HG03139 (cell line): ENCODE measurements around the gene AKAP7.
"Not testable (repeated sequence)": the region's sequence is repeated elsewhere in the genome, so short reads cannot be mapped to it uniquely, and the experiment has no call there.

ENCODE experiments used
- ATAC-seq: cut with Tn5 transposase; IDR thresholded peaks from one replicate; pipeline ENCODE4 v1.9.1; 2021; ENCODE audit not compliant: unreplicated experiment

The AKAP7 gene

DNA sequence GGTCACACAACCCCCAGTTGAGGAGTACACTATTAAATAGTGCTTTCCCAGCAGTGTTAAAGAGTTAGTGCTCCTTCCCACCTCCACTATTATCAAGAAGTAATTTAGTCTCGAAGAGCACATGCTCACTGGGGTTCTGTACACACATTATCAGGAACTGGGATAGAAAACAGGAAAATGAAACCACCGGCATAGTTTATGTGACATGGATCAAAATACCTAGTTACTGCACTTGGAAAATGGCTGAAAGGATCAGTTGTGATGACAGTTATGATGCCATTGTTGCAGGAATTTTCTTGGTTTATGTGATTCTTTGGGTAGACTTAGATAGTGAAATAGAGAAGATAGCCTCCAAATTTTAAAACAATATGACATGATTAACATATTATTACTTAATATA is 152.9 kb downstream of the AKAP7 start:
- ATAC-seq, result no peak

DNA sequence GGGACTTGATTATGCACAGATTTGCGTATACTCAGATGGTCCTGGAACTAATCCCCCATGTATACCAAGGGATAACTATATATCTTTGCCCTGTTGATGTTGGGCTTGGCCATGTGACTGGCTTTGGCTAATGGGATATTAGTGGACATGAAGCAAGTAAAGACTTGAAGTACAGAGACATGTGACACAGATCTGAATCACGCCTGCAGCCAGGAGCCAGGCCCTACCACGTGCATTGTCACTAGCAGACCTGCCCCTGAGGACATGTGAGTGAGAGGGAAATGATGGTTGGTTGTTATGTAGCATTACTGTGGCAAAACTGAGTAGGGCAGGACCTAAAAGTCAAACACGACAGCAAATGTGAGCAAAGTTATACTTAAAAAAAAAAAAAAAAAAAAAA is 155.7 kb downstream of the AKAP7 start:
- ATAC-seq, result no peak

DNA sequence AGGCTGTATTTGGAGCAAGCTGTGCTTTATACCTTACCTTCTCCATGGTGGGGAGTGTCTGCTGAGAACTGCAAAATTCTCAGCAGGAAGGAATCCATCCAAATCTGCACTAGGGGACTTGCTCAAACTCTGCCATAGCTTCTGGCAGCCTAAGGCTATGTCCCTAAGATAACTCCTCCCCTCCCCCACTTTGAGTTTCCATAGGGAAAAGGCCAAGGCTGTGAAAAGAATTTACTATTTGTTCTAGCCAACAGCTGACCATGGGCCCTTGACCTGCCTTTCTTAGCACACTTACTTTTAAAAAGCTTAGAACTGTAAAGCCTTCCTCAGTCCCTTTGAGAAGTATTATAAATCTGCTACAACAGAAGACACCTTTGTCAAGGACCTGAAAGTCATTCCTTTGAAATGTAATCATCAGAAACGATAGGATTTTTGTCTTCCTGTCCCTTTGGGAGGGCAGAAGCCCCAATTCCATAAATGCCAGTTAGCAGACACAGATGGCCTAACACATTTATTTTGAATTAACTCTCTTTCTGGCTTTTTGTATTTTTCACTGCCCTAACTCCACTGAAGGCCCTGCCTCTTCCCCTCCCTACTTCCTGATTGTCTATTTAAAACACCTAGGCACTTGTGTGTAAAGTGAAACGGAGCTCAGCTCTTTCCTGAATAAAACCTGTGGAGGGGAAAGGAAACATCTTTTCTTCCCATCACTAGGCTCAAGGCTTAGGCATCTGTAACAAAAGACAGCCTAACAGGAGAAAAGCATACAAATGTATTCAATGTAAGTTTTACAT is 157.1 kb downstream of the AKAP7 start:
- no peak for ATAC-seq

DNA sequence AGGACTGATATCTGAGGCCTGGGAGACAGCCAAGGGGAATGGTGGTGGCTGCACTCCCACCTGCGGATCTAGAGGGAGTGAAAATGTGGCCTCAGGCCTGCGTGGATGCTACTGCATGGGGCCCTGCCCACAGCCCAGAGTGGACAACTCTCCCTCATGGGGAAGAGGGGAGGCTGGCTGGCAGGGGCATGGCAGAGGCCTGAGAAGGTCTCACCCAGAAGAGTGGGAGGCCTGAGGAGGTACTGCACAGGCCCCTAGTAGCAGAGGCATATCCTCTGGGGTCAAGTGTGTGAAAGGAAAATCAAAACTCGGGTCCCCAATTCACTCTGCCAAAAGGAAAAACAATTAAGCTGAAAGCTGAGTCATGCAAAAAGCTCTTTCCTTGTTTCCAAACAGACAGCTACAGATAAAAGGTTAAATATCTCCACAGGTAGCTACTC is 158.2 kb downstream of the AKAP7 start:
- no peak for ATAC-seq

GRCh38 chr6:131295081-131295480 is 159.8 kb downstream of the AKAP7 start:
- no peak for ATAC-seq

DNA sequence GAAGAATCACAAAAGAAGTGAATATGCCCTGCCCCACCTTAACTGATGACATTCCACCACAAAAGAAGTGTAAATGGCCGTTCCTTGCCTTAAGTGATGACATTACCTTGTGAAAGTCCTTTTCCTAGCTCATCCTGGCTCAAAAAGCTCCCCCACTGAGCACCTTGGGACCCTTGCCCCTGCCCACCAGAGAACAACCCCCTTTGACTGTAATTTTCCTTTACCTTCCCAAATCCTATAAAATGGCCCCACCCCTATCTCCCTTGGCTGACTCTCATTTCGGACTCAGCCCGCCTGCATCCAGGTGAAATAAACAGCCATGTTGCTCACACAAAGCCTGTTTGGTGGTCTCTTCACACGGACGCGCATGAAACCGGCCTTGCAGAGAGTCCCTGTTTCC is 165.6 kb downstream of the AKAP7 start:
- ATAC-seq, result not testable (repeated sequence)

DNA sequence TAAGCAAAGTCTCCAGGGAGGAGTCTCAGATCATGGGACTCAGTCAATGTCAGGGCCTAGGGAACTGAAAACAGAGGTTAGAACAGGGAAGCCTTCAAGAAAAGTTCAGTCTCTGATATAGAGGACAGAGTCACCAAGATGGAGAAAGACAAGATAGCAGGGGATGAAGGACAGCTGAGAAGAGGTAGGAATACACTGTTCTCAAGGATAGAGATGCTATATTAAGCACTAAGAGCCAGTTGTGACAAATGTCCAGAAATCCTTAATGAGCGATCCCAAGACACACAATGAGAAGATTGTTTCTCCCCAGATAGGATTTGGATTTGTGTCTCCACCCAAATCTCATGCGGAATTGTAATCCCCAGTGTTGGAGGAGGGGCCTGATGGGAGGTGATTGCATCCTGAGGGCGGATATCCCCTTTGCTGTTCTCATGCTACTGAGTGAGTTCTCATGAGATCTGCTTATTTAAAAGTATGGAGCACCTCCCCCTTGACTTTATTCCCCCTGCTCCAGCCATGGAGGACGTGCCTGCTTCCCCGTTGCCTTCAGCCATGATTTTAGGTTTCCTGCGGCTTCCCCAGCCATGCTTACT is 168.2 kb downstream of the AKAP7 start:
- no peak for ATAC-seq

DNA sequence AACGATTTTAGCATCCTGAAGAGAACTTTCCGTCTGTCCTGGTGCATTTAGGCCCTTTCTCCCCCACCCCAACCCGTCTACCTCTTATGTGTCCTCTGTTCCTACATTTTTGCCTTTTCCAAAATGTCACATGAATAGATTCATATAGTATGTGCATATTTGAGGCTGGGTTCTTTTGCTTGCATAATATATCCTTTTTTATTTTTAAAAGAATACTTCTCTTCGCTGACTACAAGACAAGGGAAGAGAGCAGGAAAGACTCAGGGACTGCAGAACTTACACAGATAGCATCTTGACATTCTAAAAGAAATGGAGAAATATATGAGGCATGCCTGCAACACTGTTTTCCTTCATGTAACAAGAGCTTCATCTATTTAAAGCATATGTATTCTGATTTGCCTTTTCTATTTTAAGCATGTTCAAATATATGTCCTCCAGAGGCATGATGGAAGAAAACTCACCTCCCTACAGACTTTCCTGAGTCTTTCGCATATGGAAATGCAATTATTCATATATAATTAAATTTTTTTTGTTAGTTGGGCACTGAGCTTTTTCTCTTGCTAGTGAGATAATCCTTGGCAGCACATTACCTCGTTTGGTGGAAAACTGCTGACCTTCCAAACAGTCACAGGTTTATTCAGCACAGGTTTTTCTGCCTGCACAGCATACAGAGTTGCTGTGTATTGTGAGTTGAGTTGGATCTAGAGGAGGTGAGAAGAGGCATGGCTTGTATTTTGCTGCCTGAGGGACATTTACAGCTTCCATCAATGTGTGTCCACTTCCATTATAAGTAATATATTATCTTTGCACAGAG is 170.0 kb downstream of the AKAP7 start:
- no peak for ATAC-seq

- ATAC-seq, result no peak
These were observed 174.2 kb downstream of the AKAP7 start for GRCh38 chr6:131309437-131309836.

DNA sequence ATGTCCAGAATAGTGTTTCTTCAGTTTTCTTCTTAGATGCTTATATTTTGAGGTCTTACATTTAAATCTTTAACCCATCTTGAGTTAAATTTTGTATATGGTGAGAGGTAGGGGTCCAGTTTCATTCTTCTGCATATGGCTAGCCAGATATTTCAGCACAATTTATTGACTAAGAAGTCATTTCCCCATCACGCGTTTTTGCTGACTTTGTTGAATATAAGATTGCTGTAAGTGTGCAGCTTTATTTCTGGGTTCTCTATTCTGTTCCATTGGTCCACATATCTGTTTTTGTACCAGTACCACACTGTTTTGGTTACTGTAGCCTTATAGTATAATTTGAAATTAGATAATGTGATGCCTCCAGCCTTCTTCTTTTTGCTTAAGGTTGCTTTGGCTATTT is 179.6 kb downstream of the AKAP7 start:
- no peak for ATAC-seq

DNA sequence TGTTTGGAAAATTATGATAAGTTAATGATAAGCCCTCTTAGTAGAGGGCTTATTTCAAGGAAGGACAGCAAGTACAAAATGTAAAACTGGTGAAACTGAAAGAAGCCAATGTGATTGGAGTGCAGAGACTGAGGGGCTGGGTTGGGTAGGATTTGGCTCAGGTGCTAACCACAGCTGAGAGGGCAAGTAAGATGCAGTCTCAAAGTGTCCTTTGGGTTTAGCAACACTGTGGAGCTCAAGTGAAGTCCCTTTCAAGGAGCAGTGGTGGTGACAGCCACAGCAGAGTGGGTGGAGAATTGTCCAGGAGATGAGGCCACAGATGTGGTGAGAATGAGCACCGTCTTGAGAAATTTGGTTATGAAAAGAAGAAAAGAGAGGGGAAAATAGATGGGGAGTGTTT is 181.4 kb downstream of the AKAP7 start:
- ATAC-seq, result no peak

GRCh38 chr6:131317516-131317915 is 182.2 kb downstream of the AKAP7 start:
- no peak for ATAC-seq

DNA sequence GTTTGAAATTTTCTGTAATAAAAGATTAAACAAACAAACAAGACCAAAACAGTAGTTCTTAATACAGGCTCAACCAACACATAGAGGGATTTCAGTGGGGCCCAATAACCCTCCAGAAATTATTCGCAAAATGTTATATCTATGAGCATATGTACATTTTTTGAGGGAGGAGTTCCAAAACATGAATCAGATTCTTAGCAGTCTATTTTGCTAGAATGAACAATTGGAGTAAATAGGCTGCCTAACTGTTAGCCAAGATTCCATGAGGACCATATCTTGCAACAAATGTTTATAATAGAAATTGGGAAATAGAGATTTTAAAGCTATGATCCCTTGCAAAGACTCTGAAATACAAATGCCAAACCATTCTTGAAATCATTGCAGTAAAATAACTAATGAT is 186.3 kb downstream of the AKAP7 start:
- no peak for ATAC-seq

- ATAC-seq, result no peak
These were observed 186.9 kb downstream of the AKAP7 start for GRCh38 chr6:131322125-131322524.

DNA sequence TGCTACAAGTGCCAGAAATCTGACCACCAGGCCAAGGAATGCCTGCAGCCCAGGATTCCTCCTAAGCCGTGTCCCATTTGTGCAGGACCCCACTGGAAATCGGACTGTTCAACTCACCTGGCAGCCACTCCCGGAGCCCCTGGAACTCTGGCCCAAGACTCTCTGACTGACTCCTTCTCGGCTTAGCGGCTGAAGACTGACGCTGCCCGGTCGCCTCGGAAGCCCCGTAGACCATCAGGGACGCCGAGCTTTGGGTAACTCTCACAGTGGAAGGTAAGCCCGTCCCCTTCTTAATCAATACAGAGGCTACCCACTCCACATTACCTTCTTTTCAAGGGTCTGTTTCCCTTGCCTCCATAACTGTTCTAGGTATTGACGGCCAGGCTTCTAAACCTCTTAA is 190.4 kb downstream of the AKAP7 start:
- ATAC-seq, result not testable (repeated sequence)

DNA sequence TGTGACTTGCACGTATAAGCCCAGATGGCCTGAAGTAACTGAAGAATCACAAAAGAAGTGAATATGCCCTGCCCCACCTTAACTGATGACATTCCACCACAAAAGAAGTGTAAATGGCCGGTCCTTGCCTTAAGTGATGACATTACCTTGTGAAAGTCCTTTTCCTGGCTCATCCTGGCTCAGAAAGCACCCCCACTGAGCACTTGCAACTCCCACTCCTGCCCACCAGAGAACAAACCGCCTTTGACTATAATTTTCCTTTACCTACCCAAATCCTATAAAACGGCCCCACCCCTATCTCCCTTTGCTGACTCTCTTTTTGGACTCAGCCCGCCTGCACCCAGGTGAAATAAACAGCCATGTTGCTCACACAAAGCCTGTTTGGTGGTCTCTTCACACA is 193.5 kb downstream of the AKAP7 start:
- ATAC-seq, result not testable (repeated sequence)

DNA sequence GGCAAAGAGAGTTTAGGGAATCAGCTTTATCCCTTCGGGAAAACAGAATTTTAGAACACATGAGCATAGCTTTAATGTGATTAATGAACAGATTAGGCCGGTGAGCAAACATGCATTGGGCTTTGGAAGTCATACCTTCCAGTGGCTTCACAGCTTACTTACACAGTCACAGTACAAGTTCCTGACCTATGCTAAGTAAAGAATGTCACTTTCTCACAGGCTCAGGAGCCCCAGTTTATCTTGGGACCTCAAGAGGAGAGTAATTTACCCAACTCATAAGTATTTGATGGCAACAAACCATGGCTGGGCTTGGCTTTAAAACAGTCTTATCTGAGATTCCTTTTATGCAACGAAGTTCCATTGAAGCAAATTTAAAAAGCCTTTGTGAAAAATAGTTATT is 195.9 kb downstream of the AKAP7 start:
- no peak for ATAC-seq

DNA sequence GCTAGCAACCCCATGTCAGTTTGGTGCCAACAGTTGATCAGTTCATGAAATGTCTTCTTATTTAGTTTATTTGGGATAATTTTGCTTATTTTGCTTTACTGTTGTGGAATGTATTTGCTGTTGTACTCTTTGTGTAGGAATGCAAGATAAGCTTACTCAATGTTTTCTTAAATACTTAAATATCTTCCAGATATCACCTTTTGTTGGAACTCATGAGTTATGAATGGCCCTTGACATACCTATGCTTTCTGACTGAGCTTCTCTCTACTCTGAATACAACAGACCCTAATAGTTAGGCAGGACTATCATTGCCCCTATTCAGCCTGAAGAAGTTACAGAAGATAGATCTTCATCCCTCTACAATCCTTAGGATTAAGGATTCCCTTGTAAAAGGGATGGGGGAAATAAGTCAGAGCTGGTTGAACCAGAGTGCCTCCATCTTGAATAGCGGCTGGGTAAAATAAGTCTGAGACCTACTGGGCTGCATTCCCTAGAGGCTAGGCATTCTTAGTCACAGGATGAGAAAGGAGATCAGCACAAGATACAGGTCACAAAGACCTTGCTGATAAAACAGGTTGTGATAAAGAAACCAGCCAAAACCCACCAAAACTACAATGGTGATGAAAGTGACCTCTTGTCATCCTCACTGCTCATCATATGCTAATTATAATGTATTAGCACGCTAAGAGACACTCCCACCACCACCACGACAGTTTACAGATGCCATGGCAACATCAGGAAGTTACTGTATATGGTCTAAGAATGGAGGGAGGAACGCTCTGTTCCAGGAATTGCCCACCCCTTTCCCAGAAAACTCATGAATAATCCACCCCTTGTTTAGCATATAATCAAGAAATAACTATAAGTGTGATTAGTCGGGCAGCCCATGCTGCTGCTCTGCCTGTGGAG is 196.9 kb downstream of the AKAP7 start:
- no peak for ATAC-seq
